Right atrium auricular region (tissue), 2 donors: ENCODE measurements around the gene RNU1-1. TPM values are rescaled to one million over a fixed set of nuclear protein-coding genes. Genes with fewer than 3 reads are reported as not detected.
A peak's percentile ranks its signal among the peaks of the same experiment; 100 is the strongest.
"Not testable (repeated sequence)": the region's sequence is repeated elsewhere in the genome, so short reads cannot be mapped to it uniquely, and the experiment has no call there.

Source experiments
- DNase-seq: peaks from one replicate; pipeline ENCODE4 v3.0.0-alpha.2; 2019; ENCODE audit warnings: low spot score
- H3K27ac ChIP-seq, 2 donors: fragments of 200-600 bp; sonication (generic); 1 replicate in 1 of 2; 2 replicates in 1 of 2; pipeline ENCODE4 v1.5.1; 2016 to 2019
- H3K27me3 ChIP-seq, 2 donors: fragments of 200-600 bp; sonication (generic); one replicate each; pipeline versions ENCODE4 v1.5.1 to v1.6.0; 2017 to 2019
- H3K36me3 ChIP-seq: fragments of 200-600 bp; sonication (generic); one replicate; pipeline ENCODE4 v1.5.1; 2016
- H3K4me1 ChIP-seq, 2 donors: fragments of 200-600 bp; sonication (generic); one replicate each; pipeline versions ENCODE4 v1.5.1 to v1.6.0; 2017 to 2019
- H3K4me3 ChIP-seq, 2 donors: fragments of 200-600 bp; sonication (generic); 1 replicate in 1 of 2; 2 replicates in 1 of 2; pipeline ENCODE4 v1.5.1; 2017 to 2019; ENCODE audit warnings: mild to moderate bottlenecking in 1 of 2, moderate library complexity in 1 of 2
- H3K9me3 ChIP-seq, 2 donors: fragments of 200-600 bp; sonication (generic); one replicate each; pipeline ENCODE4 v1.5.1; 2019
- total RNA-seq, 2 donors: library from RNA; depleted of rRNA; stranded (reverse); fragments of >200 nt; gene quantifications; one replicate each; pipeline ENCODE4 v1.1.0, GENCODE V29; 2016
- TF ChIP-seq, protein P1 (sequence below), 2 donors: fragments of 200-600 bp; sonication (generic); IDR thresholded peaks; one replicate each; pipeline ENCODE4 v1.5.1; 2019; ENCODE audit warnings: antibody characterized with exemption in 2 of 2

RNU1-1 gene
- total RNA-seq, 2 donors from 2014 or later = not detected

DNA sequence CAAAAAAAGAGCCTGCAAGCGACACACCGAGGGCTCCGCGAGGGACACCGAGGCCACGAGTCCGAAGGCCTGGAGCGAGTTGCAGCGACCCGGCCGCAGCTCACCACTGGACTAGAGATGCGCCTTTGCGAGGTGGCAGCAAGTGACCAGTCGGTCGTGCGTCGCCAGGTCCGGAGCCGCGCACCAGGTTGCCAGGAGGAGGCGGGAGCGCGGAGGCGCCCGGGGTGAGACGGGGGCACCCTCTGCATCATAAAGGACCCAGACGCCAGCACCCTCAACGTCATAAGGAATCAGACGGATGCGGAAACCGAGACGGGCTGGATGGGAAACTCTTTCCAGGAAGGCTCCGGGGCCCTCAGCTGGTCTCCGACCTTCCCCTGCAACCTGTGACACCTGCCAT, 21.4 kb upstream of the RNU1-1 start:
- H3K27ac ChIP-seq, H3K9me3 ChIP-seq, H3K36me3 ChIP-seq, H3K4me1 ChIP-seq, H3K27me3 ChIP-seq: not testable (repeated sequence)
- peak overlapping the region; percentile 28 to 31 for H3K4me3 ChIP-seq
- peak; percentile 60 for DNase-seq

DNA sequence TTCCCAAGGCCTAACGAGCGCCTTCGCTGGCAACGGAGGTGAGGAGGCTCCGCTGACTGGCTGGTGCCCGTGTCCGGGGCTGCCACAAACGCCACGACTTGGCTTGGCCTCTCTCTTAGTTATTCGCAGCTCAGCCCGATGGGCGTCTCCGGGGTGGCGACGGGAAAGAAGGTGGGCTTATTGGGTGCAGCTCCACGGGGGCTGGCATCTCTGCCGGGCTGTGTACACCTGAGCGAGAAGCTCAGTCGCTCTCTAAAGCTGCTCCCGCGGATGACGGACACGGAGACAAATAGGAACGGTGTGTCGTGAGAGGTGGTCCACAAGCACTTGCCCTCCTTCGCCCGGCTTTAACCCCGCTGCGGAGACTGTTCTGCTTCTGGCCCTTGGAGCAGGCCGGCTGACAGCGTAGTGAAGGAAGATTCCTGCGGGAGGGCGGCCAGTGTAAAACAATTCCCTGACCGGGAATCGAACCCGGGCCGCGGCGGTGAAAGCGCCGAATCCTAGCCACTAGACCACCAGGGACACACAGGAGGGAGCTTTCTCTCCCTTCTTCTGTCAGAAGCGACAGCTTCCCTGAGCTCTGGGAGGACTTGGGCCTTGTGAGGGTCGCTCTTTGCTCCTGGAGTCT, 20.9 kb upstream of the RNU1-1 start:
- H3K27me3 ChIP-seq, H3K4me1 ChIP-seq, H3K36me3 ChIP-seq, H3K9me3 ChIP-seq, H3K27ac ChIP-seq: not testable (repeated sequence)
- peak overlapping the region; percentile 28 to 31 for H3K4me3 ChIP-seq
- DNase-seq = peak; percentile 73

DNA sequence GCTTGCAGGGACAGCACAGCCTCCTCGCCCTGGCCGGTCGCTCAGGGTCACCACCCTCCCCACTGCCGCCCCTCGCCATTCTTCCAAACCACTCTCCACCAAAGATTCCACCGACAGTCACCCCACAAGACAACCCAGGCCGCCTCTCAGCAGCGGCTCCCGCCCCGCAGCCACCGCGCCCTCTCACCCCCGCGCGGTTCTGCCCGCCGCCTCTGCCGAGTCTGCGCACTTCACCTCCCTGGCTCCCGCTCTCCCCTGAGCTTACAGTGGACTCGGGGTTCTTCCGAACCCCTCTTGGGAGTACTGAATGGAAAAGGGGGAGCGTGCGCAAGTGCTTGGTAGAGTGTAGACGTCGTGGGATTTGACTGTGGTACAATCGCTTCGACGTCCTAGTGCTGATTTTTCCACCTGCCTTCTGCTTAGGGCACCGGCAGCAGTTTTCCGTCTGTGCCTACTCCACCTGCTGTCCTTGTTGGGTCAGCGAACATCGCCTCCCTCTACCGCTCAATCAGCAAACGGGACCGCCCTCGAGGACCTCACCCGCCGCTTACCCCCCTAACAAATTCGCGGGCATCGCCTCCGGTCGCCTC, 20.2 kb upstream of the RNU1-1 start:
- H3K9me3 ChIP-seq, H3K4me1 ChIP-seq, H3K36me3 ChIP-seq, DNase-seq, H3K27ac ChIP-seq, H3K27me3 ChIP-seq, H3K4me3 ChIP-seq: not testable (repeated sequence)

DNA sequence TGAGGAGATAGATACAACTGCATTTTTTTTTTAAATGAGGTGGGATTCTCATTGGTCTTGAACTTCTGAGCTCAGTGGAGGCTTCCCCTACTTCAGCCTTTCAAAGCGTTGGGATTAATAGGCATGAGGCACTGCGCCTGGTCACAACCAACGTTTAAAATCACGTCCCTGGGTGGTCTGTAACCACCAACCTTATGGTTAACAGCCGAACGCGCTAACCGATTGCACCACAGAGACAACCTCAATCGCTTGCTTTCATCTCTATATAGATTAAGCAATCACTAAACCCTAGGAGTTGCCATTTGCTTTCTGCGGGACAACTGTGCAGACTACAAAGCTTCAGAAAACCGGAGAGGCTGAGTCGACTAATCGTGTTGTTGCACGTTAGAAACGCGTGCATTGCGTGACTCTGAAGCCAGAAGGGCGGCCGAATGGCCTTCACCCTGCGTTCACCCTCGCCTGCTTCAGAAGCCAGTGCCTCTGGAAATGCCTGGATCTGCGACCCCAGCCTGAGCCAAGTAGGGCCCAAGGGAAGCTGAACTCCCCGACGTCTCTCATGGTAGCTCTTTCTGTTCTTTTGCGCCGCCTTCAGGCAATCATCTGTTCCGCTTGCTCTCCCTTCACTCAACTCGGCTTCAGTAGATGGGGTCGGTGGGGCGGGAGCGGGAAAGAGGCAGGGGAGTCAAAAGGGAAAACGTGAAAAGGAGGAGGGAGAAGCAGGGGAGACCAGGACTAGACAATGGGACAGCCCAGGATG, 18.3 kb upstream of the RNU1-1 start:
- not testable (repeated sequence) for H3K4me3 ChIP-seq, H3K36me3 ChIP-seq, H3K27me3 ChIP-seq, H3K27ac ChIP-seq, H3K4me1 ChIP-seq, H3K9me3 ChIP-seq, DNase-seq
- TF ChIP-seq, protein P1, sequence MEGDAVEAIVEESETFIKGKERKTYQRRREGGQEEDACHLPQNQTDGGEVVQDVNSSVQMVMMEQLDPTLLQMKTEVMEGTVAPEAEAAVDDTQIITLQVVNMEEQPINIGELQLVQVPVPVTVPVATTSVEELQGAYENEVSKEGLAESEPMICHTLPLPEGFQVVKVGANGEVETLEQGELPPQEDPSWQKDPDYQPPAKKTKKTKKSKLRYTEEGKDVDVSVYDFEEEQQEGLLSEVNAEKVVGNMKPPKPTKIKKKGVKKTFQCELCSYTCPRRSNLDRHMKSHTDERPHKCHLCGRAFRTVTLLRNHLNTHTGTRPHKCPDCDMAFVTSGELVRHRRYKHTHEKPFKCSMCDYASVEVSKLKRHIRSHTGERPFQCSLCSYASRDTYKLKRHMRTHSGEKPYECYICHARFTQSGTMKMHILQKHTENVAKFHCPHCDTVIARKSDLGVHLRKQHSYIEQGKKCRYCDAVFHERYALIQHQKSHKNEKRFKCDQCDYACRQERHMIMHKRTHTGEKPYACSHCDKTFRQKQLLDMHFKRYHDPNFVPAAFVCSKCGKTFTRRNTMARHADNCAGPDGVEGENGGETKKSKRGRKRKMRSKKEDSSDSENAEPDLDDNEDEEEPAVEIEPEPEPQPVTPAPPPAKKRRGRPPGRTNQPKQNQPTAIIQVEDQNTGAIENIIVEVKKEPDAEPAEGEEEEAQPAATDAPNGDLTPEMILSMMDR (IDR thresholded peaks at IDR 0.05) = peak in 1 of 2 donors; percentile 16

DNA sequence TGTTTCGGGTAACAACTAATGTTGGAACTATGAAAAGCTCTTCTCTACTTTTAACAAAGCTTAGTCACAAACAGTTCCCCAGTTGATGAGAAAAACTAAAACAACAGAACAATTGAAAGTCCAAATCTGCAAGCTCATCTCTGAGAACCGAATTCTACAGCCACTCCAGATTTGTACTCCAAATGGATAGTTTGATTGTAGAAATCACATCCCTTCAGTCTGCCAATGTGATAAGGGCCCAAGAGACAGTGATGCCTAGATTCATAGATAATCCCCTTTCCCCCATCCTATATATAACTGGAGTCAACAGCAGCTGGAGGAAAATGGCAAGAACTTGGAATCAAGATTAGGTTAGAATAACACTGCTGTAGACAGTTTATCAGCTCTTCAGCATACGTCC, 14.3 kb upstream of the RNU1-1 start:
- DNase-seq, H3K4me1 ChIP-seq, H3K9me3 ChIP-seq, H3K36me3 ChIP-seq, H3K4me3 ChIP-seq, H3K27me3 ChIP-seq, H3K27ac ChIP-seq: not testable (repeated sequence)

DNA sequence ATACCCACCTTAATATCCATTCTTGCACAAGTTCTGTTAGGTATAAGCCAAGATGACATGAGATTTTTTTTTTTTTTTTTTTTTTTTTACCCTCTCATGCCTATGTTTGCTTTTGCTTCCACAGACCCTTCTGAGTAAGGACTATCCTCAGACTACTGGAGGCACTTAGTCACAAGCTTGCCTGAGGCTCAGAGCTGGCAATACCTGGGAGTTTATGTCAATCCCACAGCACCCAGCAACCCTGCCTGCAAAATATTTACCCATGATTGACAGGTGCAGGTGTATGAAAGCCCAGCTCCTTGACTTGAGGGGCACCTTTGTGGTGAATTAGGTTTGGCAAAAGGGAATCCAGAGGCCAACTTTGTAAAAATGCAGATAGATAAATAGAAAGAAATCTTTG, 11.7 kb upstream of the RNU1-1 start:
- not testable (repeated sequence) for H3K4me3 ChIP-seq

DNA sequence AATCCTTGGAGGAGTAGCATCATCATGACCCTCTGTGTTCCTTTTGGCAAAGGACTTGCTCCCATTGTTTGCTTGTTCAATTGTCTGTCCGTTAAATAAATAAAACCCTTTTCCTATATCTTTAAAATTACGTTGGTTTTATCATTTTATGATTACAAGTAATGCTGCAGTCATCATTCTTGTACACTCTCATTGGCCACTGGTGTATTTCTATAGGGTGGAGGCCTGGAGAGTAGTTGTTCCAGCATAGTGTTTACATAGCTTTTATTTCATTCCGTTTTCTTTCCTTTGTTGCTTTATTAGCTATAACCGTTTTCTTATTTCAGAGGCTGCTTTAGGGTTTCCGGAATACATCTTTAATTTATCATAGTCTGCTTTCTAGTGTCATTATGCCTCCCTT, 7.6 kb upstream of the RNU1-1 start:
- not testable (repeated sequence) for H3K27me3 ChIP-seq, H3K36me3 ChIP-seq, H3K9me3 ChIP-seq, H3K4me1 ChIP-seq, H3K4me3 ChIP-seq, DNase-seq, H3K27ac ChIP-seq

More for the DNA sequence above, 11.7 kb upstream of the RNU1-1 start:
- not testable (repeated sequence) for H3K36me3 ChIP-seq, H3K9me3 ChIP-seq, H3K27ac ChIP-seq, DNase-seq, H3K27me3 ChIP-seq, H3K4me1 ChIP-seq

DNA sequence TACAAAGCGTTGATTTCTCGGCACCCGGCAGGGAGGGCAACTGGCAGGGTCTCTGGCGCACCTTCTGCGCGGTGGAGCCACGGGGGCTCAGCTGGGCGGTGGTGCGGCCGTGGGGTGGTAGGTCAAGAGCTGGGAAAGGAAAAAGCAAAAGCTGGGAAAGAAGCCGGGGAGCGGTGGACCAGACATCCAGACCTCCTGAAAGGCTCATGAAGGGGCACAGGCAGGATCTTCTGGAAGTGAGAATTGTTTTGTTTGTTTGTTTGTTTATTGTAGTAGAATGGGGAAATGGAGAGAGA, 7.2 kb upstream of the RNU1-1 start:
- H3K4me1 ChIP-seq = no peaks in the 10 kb centered on the region
- H3K4me3 ChIP-seq = no peak overlapping the region
- no peaks in the 10 kb centered on the region for H3K36me3 ChIP-seq
- peaks cover 0 to 4% of the 10 kb centered on the region in 2 donors for H3K27me3 ChIP-seq
- no peak for DNase-seq
- TF ChIP-seq, protein P1 (IDR thresholded peaks at IDR 0.05) = no peak
- H3K27ac ChIP-seq = no peak overlapping the region
- no peaks in the 10 kb centered on the region for H3K9me3 ChIP-seq

DNA sequence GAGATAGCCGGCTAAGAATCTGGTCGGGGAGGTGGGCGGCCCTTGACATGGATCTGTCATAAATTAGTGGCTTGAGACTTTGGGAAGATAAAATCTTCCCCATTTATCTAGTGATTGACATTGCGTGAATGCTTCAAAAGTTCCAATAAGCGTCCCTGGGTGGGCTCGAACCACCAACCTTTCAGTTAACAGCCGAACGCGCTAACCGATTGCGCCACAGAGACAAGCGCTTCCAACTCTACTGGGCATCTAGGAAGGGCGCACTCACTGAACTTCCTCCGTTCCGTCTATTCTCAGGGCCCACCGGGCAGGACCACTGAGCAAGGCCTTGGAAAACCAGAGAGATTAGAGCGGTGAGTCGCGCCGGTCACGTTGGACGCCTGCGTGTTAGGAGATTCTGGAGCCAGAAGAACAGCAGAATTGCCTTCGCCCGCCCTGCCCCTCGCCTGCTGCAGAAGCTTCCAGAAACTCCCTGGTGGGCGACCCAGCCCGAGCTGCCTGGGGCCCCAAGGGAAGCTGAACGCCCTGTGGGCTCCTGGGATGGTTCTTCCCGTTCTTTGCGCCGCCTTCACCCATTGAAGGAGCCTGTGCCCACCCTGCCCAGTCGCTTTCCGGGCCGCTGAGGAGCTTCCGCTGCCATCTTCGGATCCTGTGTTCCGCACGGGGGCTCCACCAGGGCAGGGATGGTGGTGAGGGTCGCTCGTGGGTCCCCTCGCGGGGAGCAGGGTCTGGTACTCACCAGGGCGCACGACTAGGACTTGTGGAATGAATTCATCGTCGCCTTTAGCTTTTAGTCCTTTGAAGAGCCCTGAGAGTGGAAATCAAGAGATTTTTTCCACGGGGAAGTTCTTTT, 6.6 kb upstream of the RNU1-1 start:
- not testable (repeated sequence) for H3K36me3 ChIP-seq, H3K27me3 ChIP-seq, H3K27ac ChIP-seq, H3K9me3 ChIP-seq, H3K4me1 ChIP-seq, DNase-seq, H3K4me3 ChIP-seq

DNA sequence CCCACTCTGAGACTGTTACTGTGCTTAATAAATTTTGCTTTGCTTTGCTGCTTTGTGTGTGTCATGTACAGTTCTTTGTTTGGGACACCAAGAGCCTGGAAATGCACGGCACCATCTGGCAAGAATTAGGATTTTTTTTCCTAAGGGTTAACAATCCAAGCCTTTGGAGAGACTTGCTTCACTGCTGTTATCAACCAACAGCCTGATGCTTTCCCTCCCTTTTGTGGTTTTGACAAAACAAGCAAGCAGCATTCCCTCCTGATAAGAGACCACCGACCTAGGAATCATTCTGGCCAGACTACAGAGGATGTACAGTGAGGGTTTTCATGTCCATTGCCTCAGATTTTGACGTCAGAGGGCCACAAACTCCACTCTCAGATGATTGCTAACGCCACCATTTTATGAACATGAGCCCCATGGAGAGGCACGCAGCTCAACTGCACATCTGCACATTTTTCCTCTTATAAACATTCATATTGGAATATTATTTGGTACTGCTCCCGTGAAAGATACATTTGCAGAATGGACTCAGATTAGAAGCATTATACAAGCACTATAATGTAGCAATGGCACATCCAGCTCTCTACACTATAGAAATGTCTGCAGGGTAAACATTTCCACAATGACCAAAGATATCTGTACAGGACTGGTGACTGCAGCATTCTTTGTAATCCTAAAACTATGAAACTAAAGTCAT, 5.3 kb upstream of the RNU1-1 start:
- not testable (repeated sequence) for H3K4me3 ChIP-seq, H3K36me3 ChIP-seq, H3K4me1 ChIP-seq, H3K9me3 ChIP-seq, H3K27ac ChIP-seq, H3K27me3 ChIP-seq, DNase-seq

DNA sequence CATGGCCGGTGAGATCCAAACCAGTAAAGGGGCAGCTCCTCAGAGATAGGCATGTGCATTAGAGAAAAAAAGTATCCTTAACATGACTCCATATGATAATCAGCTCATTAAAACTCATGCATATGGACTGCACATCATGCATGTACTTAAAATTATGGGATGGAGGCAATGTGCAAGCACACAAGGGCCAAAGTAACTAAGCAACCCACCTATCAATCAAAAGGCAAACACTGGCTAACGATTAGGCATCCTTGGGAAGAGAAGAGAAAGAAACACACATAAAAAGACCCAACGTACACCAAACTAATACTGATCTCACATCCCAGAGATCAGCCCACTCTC, 4.8 kb upstream of the RNU1-1 start:
- H3K36me3 ChIP-seq, DNase-seq, H3K27me3 ChIP-seq, H3K9me3 ChIP-seq, H3K4me3 ChIP-seq, H3K4me1 ChIP-seq, H3K27ac ChIP-seq: not testable (repeated sequence)
